CD14-positive monocyte (primary cell): ENCODE measurements around the gene KIAA0753. TPM values are rescaled to one million over a fixed set of nuclear protein-coding genes. Genes with fewer than 3 reads are reported as not detected.

ENCODE experiments used
- DNase-seq, 3 donors: peaks; one replicate each; pipeline ENCODE4 v3.0.0-alpha.2; 2011 to 2022
- H2AFZ ChIP-seq: 2 replicates; pipeline ENCODE4 v1.6.0; 2012; ENCODE audit warnings: mild to moderate bottlenecking, low read depth, low read length, inconsistent platforms; ENCODE audit not compliant: insufficient read depth, poor library complexity, severe bottlenecking
- H3K27ac ChIP-seq, 2 donors: 1 replicate in 1 of 2; 2 replicates in 1 of 2; pipeline ENCODE4 v1.5.1; 2012 to 2013; ENCODE audit warnings: low read length in 2 of 2, control low read depth in 1 of 2, inconsistent platforms in 1 of 2, low read depth in 1 of 2, mild to moderate bottlenecking in 1 of 2
- H3K27me3 ChIP-seq, 2 donors: one replicate each; pipeline versions ENCODE4 v1.6.0 to v1.6.1; 2011 to 2013; ENCODE audit warnings: low read length in 2 of 2; ENCODE audit not compliant: control insufficient read depth in 2 of 2, insufficient read depth in 2 of 2
- H3K36me3 ChIP-seq, 2 donors: replicated peaks in 1 of 2; 1 replicate in 1 of 2; 2 replicates in 1 of 2; pipeline versions ENCODE4 v1.5.1 to v1.6.1; 2012 to 2013; ENCODE audit warnings: low read length in 2 of 2, control low read depth in 1 of 2, inconsistent platforms in 1 of 2, mild to moderate bottlenecking in 1 of 2; ENCODE audit not compliant: insufficient read depth in 2 of 2, control insufficient read depth in 1 of 2
- H3K4me1 ChIP-seq, 2 donors: 1 replicate in 1 of 2; 2 replicates in 1 of 2; pipeline versions ENCODE4 v1.5.1 to v1.6.1; 2012 to 2013; ENCODE audit warnings: low read length in 2 of 2, control low read depth in 1 of 2, inconsistent platforms in 1 of 2, mild to moderate bottlenecking in 1 of 2, moderate library complexity in 1 of 2; ENCODE audit not compliant: insufficient read depth in 2 of 2, control insufficient read depth in 1 of 2
- H3K4me2 ChIP-seq: replicated peaks from 2 replicates; pipeline ENCODE3; 2012; ENCODE audit warnings: low read length, moderate library complexity, mild to moderate bottlenecking; ENCODE audit not compliant: poor library complexity, severe bottlenecking; ENCODE audit errors: extremely low read depth
- H3K4me3 ChIP-seq, 3 experiments: fragments of 200-600 bp in 1 of 3; sonication (generic) in 1 of 3; replicated peaks in 1 of 3; 1 replicate in 2 of 3; 2 replicates in 1 of 3; pipeline ENCODE4 v1.5.1; 2011 to 2013; ENCODE audit warnings: low read length in 3 of 3, mild to moderate bottlenecking in 3 of 3, control low read depth in 2 of 3, low read depth in 2 of 3, inconsistent platforms in 1 of 3, moderate library complexity in 1 of 3
- H3K79me2 ChIP-seq: 2 replicates; pipeline ENCODE4 v1.6.0; 2012; ENCODE audit warnings: mild to moderate bottlenecking, control low read depth, inconsistent platforms, low read length, moderate library complexity; ENCODE audit not compliant: insufficient read depth
- H3K9ac ChIP-seq: 2 replicates; pipeline ENCODE4 v1.6.0; 2017; ENCODE audit warnings: low read length, mild to moderate bottlenecking; ENCODE audit not compliant: insufficient read depth, poor library complexity, severe bottlenecking
- H3K9me3 ChIP-seq, 2 donors: replicated peaks in 1 of 2; 1 replicate in 1 of 2; 2 replicates in 1 of 2; pipeline versions ENCODE4 v1.5.1 to v1.6.1; 2012 to 2013; ENCODE audit warnings: low read length in 2 of 2, control low read depth in 1 of 2; ENCODE audit not compliant: control insufficient read depth in 1 of 2, insufficient read depth in 1 of 2
- H4K20me1 ChIP-seq: 2 replicates; pipeline ENCODE4 v1.6.0; 2012; ENCODE audit warnings: mild to moderate bottlenecking, low read length, control low read depth, moderate library complexity; ENCODE audit not compliant: insufficient read depth
- H3K27ac Mint-ChIP-seq, 7 donors: one replicate each; pipeline ENCODE4 v1.8.0; 2020; ENCODE audit warnings: mild to moderate bottlenecking in 7 of 7, mixed read lengths in 7 of 7, moderate library complexity in 6 of 7, inconsistent platforms in 2 of 7
- H3K27me3 Mint-ChIP-seq, 3 donors: one replicate each; pipeline ENCODE4 v1.8.0; 2021 to 2022; ENCODE audit warnings: low read depth in 3 of 3, mild to moderate bottlenecking in 3 of 3, mixed read lengths in 3 of 3, moderate library complexity in 3 of 3, inconsistent platforms in 1 of 3
- H3K36me3 Mint-ChIP-seq, 2 donors: one replicate each; pipeline ENCODE4 v1.8.0; 2020; ENCODE audit warnings: mixed read lengths in 2 of 2, inconsistent platforms in 1 of 2, mild to moderate bottlenecking in 1 of 2
- H3K4me1 Mint-ChIP-seq: one replicate; pipeline ENCODE4 v1.8.0; 2020; ENCODE audit warnings: mild to moderate bottlenecking, mixed read lengths
- H3K4me3 Mint-ChIP-seq, 2 donors: one replicate each; pipeline ENCODE4 v1.8.0; 2020; ENCODE audit warnings: mild to moderate bottlenecking in 2 of 2, mixed read lengths in 2 of 2, moderate library complexity in 1 of 2
- H3K9me3 Mint-ChIP-seq, 7 donors: one replicate each; pipeline ENCODE4 v1.8.0; 2020 to 2022; ENCODE audit warnings: mixed read lengths in 7 of 7, mild to moderate bottlenecking in 6 of 7, moderate library complexity in 6 of 7, inconsistent platforms in 2 of 7
- CTCF ChIP-seq: fragments of 200-600 bp; IDR thresholded peaks from one replicate; pipeline ENCODE4 v1.8.0; 2022; ENCODE audit warnings: antibody characterized with exemption, mild to moderate bottlenecking
- WGBS: methylation state at CpG from one replicate; pipeline ENCODE4 v1.1.5; 2013; ENCODE audit warnings: missing lambda C conversion rate; ENCODE audit not compliant: insufficient coverage; 5-methylcytosine and 5-hydroxymethylcytosine counted together
- intact Hi-C, 2 donors: fragments of 100-400 bp; cut with micrococcal nuclease; formaldehyde crosslinking; loops; one replicate each; pipeline versions ENCODE4 v1.15.0 to v1.15.1; 2023
- polyA plus RNA-seq, 3 donors: library from polyadenylated mRNA; depleted of rRNA in 1 of 3; unstranded in 2 of 3; stranded (reverse) in 1 of 3; fragments of 300-500 nt in 2 of 3; fragments of >200 nt in 1 of 3; fragmentation: Illumina TruSeq in 2 of 3; gene quantifications; 1 replicate in 2 of 3; 2 replicates in 1 of 3; pipeline ENCODE4 v1.2.3, GENCODE V29; 2012 to 2021

Gene KIAA0753
- polyA plus RNA-seq, 3 donors = 1.7 to 6.6 (median 3.5) TPM

DNA sequence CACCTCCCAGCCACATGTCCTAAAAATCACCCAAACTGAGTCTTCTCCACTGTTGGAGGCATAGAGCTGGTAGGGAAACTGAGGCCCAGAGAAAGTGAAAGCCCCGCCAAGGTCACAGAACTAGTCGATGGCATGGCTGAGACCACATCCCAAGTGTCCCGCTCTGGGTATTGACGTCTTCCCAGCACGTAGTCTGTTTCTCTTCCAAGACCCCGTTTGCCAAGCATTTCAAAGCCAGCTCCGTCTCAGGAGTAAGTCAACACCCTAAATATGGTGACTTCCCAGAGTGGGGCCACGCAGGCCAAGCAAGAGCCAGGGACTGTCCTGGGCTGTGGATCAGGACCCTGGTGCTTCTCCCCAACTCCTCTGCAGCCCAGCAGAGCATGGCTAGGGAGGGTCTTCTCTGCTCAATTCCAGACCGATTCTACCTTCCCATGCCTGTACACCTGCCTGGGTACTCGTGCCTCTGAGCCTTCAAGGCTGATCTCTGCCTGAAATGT lies 103.9 kb downstream of the KIAA0753 start:
- no peak overlapping the region for H3K4me3 Mint-ChIP-seq
- WGBS = 98% methylated on average over 8 of the region's 10 CpGs

GRCh38 chr17:6536053-6536452 lies 104.5 kb downstream of the KIAA0753 start:
- H3K27me3 ChIP-seq = no peaks in the 10 kb centered on the region
- Mint-ChIP-seq H3K4me1 (no peaks in the 10 kb centered on the region), H3K4me3 (no peak overlapping the region), H3K27me3 (peaks cover 9 to 13% (median 10%) of the 10 kb centered on the region in 3 donors), H3K36me3 (no peaks in the 10 kb centered on the region), H3K9me3 (peaks cover 5 to 15% (median 10%) of the 10 kb centered on the region in 7 donors), H3K27ac (no peak overlapping the region)
- H3K9ac ChIP-seq = no peak overlapping the region
- 97% methylated on average over 10 of the region's 10 CpGs for WGBS
- no peaks in the 10 kb centered on the region for H3K36me3 ChIP-seq
- peaks cover 6 to 12% of the 10 kb centered on the region in 2 donors for H3K9me3 ChIP-seq
- H3K4me3 ChIP-seq = no peak overlapping the region
- H3K27ac ChIP-seq = no peak overlapping the region
- no peaks in the 10 kb centered on the region for H4K20me1 ChIP-seq
- H2AFZ ChIP-seq = no peak overlapping the region
- H3K4me1 ChIP-seq = no peaks in the 10 kb centered on the region
- TF ChIP-seq CTCF = no peak
- no peaks in the 10 kb centered on the region for H3K79me2 ChIP-seq
- H3K4me2 ChIP-seq = no peak overlapping the region
- no peak for DNase-seq
- intact Hi-C loops = no loop called here

More for the DNA sequence above, 103.9 kb downstream of the KIAA0753 start:
- H3K27me3 Mint-ChIP-seq = peaks cover 10 to 13% (median 11%) of the 10 kb centered on the region in 3 donors
- TF ChIP-seq CTCF = no peak
- intact Hi-C loops = no loop called here
- Histone ChIP-seq H2AFZ (no peak overlapping the region), H3K4me3 (no peak overlapping the region), H3K27me3 (no peaks in the 10 kb centered on the region), H3K4me2 (no peak overlapping the region), H4K20me1 (no peaks in the 10 kb centered on the region), H3K9ac (no peak overlapping the region), H3K36me3 (no peaks in the 10 kb centered on the region), H3K27ac (no peak overlapping the region), H3K79me2 (no peaks in the 10 kb centered on the region), H3K9me3 (peaks cover 6 to 12% of the 10 kb centered on the region in 2 donors), H3K4me1 (no peaks in the 10 kb centered on the region)
- H3K36me3 Mint-ChIP-seq = no peaks in the 10 kb centered on the region
- no peak for DNase-seq
- H3K4me1 Mint-ChIP-seq = no peaks in the 10 kb centered on the region
- H3K27ac Mint-ChIP-seq = no peak overlapping the region
- H3K9me3 Mint-ChIP-seq = peaks cover 5 to 15% (median 10%) of the 10 kb centered on the region in 7 donors
